Mucosa of stomach (tissue), 1 donor: Measurements from ENCODE around the gene ABHD17C.

ENCODE experiments used
- H3K27me3 ChIP-seq: one replicate; pipeline ENCODE4 v1.7.0; 2013; ENCODE audit warnings: mild to moderate bottlenecking, low read length; ENCODE audit not compliant: control insufficient read depth, insufficient read depth
- H3K36me3 ChIP-seq: one replicate; pipeline ENCODE4 v1.7.0; 2013; ENCODE audit warnings: low read length; ENCODE audit not compliant: control insufficient read depth, insufficient read depth
- H3K4me1 ChIP-seq: one replicate; pipeline ENCODE4 v1.7.0; 2013; ENCODE audit warnings: mild to moderate bottlenecking, low read length; ENCODE audit not compliant: control insufficient read depth, insufficient read depth
- H3K4me3 ChIP-seq: one replicate; pipeline ENCODE4 v1.7.0; 2013; ENCODE audit warnings: low read length
- H3K9ac ChIP-seq: one replicate; pipeline ENCODE4 v1.7.0; 2013; ENCODE audit warnings: mild to moderate bottlenecking, low read length, moderate library complexity
- H3K9me3 ChIP-seq: one replicate; pipeline ENCODE4 v1.7.0; 2013; ENCODE audit warnings: mild to moderate bottlenecking, low read length, moderate library complexity; ENCODE audit not compliant: control insufficient read depth
- donor health status: Pancreatic carcinoma.

Gene ABHD17C

GRCh38 chr15:80710635-80711554, 15.8 kb downstream of the ABHD17C start:
- H3K27me3 ChIP-seq = no peaks in the 10 kb centered on the region
- H3K4me3 ChIP-seq = no peak overlapping the region
- H3K4me1 ChIP-seq = peaks cover 57% of the 10 kb centered on the region
- H3K9ac ChIP-seq = no peak overlapping the region
- no peaks in the 10 kb centered on the region for H3K36me3 ChIP-seq
- H3K9me3 ChIP-seq = no peaks in the 10 kb centered on the region

DNA sequence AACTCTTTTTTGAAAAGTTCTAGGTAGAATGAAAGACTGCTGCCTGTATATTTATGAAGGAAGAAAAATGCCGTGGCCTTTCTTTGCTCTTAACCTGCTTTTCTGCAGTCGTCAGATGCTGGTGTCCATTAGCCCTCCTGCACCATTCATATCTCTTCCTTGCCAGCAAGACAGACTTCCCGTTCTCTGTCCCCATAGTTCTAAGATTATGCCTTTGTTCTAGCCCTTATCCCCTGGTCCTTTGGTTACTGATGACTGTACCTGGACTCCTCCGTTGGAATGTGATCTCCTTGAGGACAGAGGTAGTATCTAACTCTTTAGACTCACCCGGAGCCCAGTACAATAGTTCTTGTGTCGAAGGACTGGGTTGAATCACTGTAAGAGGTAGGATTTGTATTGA, 16.8 kb downstream of the ABHD17C start:
- H3K27me3 ChIP-seq = no peaks in the 10 kb centered on the region
- no peaks in the 10 kb centered on the region for H3K36me3 ChIP-seq
- no peak overlapping the region for H3K9ac ChIP-seq
- peaks cover 51% of the 10 kb centered on the region for H3K4me1 ChIP-seq
- no peaks in the 10 kb centered on the region for H3K9me3 ChIP-seq
- H3K4me3 ChIP-seq = no peak overlapping the region

GRCh38 chr15:80712956-80713355, 17.8 kb downstream of the ABHD17C start:
- no peak overlapping the region for H3K9ac ChIP-seq
- H3K36me3 ChIP-seq = no peaks in the 10 kb centered on the region
- H3K4me1 ChIP-seq = peaks cover 42% of the 10 kb centered on the region
- H3K4me3 ChIP-seq = no peak overlapping the region
- H3K27me3 ChIP-seq = no peaks in the 10 kb centered on the region
- no peaks in the 10 kb centered on the region for H3K9me3 ChIP-seq

- no peaks in the 10 kb centered on the region for H3K36me3 ChIP-seq
- no peaks in the 10 kb centered on the region for H3K27me3 ChIP-seq
- no peak overlapping the region for H3K4me3 ChIP-seq
- no peak overlapping the region for H3K9ac ChIP-seq
- peaks cover 7% of the 10 kb centered on the region for H3K4me1 ChIP-seq
- no peaks in the 10 kb centered on the region for H3K9me3 ChIP-seq
Measured at GRCh38 chr15:80721476-80721875, 26.4 kb downstream of the ABHD17C start.

- Histone ChIP-seq H3K36me3 (no peaks in the 10 kb centered on the region), H3K4me1 (peaks cover 7% of the 10 kb centered on the region), H3K4me3 (no peak overlapping the region), H3K9ac (no peak overlapping the region), H3K27me3 (no peaks in the 10 kb centered on the region), H3K9me3 (no peaks in the 10 kb centered on the region)
Measured at GRCh38 chr15:80722811-80723210, 27.7 kb downstream of the ABHD17C start.

GRCh38 chr15:80727196-80727595, 32.1 kb downstream of the ABHD17C start:
- no peak overlapping the region for H3K4me3 ChIP-seq
- peaks cover 16% of the 10 kb centered on the region for H3K4me1 ChIP-seq
- H3K9ac ChIP-seq = no peak overlapping the region
- H3K27me3 ChIP-seq = no peaks in the 10 kb centered on the region
- no peaks in the 10 kb centered on the region for H3K9me3 ChIP-seq
- no peaks in the 10 kb centered on the region for H3K36me3 ChIP-seq

DNA sequence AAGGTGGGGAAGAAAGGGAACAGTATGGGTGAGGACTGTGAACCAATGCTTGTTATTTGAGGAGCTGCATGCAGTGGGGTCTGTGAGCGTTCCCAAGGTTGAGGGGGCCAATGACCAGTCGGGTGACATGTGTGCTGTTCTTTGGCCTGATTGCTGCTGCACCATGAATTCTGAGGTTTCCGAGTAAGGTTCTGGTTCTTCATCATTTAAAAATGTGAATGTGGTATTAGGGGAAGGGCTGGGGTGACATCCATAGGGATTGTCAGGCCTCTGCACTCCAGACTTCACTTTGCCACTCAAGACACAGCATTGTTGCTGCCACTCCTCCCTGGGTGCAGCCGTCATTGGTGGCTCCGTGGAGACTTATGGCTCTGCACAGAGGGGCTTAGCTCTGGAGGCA, 32.5 kb downstream of the ABHD17C start:
- H3K36me3 ChIP-seq = no peaks in the 10 kb centered on the region
- H3K4me3 ChIP-seq = no peak overlapping the region
- H3K4me1 ChIP-seq = peaks cover 20% of the 10 kb centered on the region
- H3K9ac ChIP-seq = no peak overlapping the region
- H3K27me3 ChIP-seq = no peaks in the 10 kb centered on the region
- no peaks in the 10 kb centered on the region for H3K9me3 ChIP-seq

DNA sequence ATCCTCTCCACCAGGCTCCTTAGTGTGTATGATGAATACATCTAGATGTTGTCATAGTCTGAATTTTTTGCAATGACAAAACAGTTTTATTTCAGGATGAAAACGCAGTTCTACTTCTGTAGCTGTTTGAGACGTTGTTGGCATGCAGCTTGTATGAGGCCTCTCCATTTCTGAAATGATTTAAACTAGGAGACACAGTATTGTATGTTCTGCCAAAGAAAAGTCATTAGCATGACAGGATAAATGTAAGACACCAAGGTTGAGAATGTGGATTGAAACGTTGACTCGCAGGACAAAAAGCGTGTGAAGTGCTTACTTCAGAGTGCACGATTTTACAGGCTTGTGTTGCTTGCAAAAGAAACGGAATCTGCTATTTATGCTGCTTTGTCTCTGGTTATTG, 35.3 kb downstream of the ABHD17C start:
- Histone ChIP-seq H3K4me1 (peaks cover 19% of the 10 kb centered on the region), H3K36me3 (no peaks in the 10 kb centered on the region), H3K4me3 (no peak overlapping the region), H3K27me3 (no peaks in the 10 kb centered on the region), H3K9ac (no peak overlapping the region), H3K9me3 (no peaks in the 10 kb centered on the region)

GRCh38 chr15:80730926-80731325, 35.8 kb downstream of the ABHD17C start:
- no peaks in the 10 kb centered on the region for H3K9me3 ChIP-seq
- H3K36me3 ChIP-seq = no peaks in the 10 kb centered on the region
- no peaks in the 10 kb centered on the region for H3K27me3 ChIP-seq
- no peak overlapping the region for H3K9ac ChIP-seq
- peaks cover 19% of the 10 kb centered on the region for H3K4me1 ChIP-seq
- no peak overlapping the region for H3K4me3 ChIP-seq

DNA sequence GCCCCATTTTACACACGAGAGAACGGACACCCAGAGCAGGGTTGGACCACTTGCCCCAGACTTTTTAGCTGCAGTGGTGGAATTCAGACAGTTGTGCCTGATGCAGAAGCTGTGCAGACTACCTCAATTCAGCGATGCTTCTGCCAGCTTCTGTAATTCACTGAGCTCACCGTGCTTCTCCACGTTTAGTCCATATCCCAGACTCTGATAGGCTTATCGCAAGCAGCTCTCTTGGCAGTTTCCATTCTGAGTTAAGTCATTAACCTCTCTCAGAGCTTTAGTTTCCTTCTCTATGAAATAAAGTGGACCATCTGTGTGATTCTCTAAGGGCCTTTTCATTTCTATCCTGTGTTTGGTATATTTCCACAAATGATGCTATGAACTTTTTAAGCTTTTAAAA, 37.1 kb downstream of the ABHD17C start:
- no peaks in the 10 kb centered on the region for H3K27me3 ChIP-seq
- H3K36me3 ChIP-seq = no peaks in the 10 kb centered on the region
- peaks cover 19% of the 10 kb centered on the region for H3K4me1 ChIP-seq
- H3K9ac ChIP-seq = no peak overlapping the region
- H3K4me3 ChIP-seq = no peak overlapping the region
- no peaks in the 10 kb centered on the region for H3K9me3 ChIP-seq

GRCh38 chr15:80732818-80733217, 37.7 kb downstream of the ABHD17C start:
- H3K9ac ChIP-seq = no peak overlapping the region
- peaks cover 19% of the 10 kb centered on the region for H3K4me1 ChIP-seq
- H3K36me3 ChIP-seq = no peaks in the 10 kb centered on the region
- H3K27me3 ChIP-seq = no peaks in the 10 kb centered on the region
- no peaks in the 10 kb centered on the region for H3K9me3 ChIP-seq
- no peak overlapping the region for H3K4me3 ChIP-seq

DNA sequence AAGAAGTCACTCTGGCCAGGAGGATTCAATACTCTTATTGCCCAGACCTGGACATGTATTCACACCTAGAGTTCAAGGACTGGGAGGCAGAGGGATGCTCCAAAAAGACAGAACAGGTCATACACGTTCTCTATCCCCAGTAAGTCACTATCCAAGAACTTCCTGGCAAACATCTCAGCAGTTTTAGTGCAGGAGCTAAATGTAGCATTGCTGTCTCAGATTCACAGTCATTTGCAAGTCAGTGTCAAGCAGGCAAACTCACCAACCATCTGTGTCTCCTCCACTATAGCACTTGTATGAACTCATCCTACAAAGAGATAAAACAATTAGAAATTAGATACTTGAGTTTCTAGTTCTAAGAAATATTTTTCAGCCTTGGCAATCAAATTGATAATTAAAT, 38.4 kb downstream of the ABHD17C start:
- Histone ChIP-seq H3K9me3 (no peaks in the 10 kb centered on the region), H3K36me3 (no peaks in the 10 kb centered on the region), H3K4me1 (peaks cover 19% of the 10 kb centered on the region), H3K27me3 (no peaks in the 10 kb centered on the region), H3K9ac (no peak overlapping the region), H3K4me3 (no peak overlapping the region)
